HG02798 (cell line): ENCODE results near the gene KIR2DL4.
"Not testable (repeated sequence)": the region's sequence is repeated elsewhere in the genome, so short reads cannot be mapped to it uniquely, and the experiment has no call there.

Experiments used
- ATAC-seq: cut with Tn5 transposase; IDR thresholded peaks from one replicate; pipeline ENCODE4 v1.9.1; 2021; ENCODE audit warnings: mild to moderate bottlenecking; ENCODE audit not compliant: unreplicated experiment, poor library complexity

Gene KIR2DL4

DNA sequence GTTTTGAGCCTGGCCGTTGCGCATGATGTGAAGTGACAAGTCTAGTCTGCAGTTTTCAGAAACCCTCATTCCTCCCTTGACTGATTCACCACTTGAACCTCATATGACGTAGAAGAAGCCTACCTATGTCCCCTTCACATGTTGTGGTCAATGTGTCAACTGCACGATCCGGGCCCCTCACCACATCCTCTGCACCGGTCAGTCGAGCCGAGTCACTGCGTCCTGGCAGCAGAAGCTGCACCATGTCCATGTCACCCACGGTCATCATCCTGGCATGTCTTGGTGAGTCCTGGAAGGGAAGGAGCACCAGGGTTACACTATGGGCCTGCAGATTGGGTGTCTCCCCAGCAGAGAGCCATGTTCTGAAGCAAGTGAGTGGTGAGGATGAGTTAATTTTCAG is at the start of gene KIR2DL4:
Gene KIR2DL4 (plus strand): TSS at position 201 of the 400 bp plus-strand sequence. CDS start 42 bp downstream, at position 243.
- ATAC-seq = no peak

DNA sequence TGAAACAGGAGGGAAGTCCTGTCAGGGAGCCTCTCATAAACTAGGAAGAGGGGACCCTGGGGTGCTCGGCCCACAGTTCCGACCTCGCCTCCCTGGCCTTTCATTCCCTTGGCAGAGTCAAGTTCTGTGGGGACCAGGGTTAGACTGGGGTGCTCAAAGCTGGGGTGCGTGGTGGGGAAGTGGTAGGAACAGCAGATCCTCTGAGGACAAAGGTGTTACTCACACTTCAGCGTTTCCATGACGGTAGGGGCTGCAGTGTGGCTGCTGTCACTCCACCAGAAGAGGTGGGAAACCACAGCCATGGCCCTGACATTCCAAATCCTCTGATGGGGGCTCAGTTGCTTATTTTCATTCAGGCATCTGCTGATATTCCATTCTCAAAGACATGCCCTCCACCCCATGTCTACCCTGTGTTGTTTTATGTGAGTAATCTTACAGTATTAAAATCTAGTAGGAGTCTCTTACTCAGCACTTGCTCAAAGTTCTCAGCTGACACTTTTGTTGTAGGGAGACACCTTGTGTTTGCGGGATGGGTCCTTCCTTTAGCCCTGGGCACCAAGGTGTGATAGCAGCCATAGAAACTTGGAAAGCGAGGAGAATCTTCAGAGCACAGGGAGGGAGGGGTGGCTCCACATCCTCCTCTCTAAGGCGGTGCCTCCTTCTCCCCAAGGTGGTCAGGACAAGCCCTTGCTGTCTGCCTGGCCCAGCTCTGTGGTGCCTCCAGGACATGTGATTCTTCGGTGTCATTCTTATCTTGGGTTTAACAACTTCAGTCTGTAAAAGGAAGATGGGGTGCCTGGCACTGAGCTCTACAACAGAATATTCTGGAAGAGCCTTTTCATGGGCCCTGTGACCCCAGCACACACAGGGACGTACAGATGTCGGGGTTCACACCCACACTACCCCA is 47.0 kb upstream of the KIR2DL4 start:
- ATAC-seq = not testable (repeated sequence)

DNA sequence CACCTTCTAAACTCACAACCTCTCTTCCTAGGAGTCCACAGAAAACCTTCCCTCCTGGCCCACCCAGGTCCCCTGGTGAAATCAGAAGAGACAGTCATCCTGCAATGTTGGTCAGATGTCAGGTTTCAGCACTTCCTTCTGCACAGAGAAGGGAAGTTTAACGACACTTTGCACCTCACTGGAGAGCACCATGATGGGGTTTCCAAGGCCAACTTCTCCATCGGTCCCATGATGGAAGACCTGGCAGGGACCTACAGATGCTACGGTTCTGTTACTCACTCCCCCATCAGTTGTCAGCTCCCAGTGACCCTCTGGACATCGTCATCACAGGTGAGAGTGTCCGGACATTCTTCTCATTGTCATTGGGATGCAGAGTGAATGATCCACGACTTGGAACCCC is 44.8 kb upstream of the KIR2DL4 start:
- ATAC-seq = not testable (repeated sequence)

DNA sequence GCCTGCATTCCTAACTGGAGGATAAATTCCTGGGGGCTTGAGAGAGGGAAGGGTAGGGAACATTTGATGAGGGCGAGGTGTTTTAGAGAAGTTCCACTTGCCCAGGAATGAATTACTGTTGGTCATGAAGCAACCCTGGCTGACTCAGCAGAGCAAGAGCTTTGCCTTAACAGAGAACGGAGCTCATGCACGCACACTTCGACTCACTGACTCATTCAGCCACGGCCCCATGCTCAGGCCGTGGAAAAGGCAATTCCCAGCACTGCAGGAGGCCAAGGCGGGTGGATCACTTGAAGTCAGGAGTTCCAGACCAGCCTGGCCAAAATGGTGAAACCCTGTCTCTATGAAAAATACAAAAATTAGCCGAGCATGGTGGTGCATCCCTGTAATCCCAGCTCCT is 39.2 kb upstream of the KIR2DL4 start:
- not testable (repeated sequence) for ATAC-seq

DNA sequence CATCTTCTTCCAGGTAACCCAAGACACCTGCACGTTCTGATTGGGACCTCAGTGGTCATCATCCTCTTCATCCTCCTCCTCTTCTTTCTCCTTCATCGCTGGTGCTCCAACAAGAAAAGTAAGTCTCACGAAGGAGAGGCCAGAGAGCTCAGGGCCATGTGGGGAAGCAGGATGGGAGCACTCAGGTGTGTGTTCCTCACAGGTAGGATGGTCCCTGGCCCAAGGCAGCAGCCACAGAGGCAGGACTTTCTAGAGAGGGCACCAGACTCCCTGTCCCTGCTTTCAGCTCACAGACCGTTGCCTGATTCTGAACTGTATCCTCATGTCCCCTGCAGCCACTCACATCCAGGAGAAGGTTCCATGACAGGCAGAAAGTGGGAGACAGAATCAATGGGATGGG is 36.9 kb upstream of the KIR2DL4 start:
- ATAC-seq = not testable (repeated sequence)

DNA sequence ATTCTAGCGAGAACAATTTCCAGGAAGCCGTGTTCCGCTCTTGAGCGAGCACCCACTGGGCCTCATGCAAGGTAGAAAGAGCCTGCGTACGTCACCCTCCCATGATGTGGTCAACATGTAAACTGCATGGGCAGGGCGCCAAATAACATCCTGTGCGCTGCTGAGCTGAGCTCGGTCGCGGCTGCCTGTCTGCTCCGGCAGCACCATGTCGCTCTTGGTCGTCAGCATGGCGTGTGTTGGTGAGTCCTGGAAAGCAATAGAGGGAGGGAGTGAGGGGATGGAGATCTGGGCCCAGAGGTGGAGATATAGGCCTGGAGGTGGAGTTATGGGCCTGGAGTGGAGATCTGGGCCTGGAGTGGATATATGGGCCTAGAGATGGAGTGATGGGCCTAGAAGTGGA is 33.8 kb upstream of the KIR2DL4 start, which contains the start of gene KIR2DL1:
Gene KIR2DL1 (plus strand): TSS at position 148 of the 400 bp plus-strand sequence. CDS start 58 bp downstream, at position 206.
- ATAC-seq = not testable (repeated sequence)

DNA sequence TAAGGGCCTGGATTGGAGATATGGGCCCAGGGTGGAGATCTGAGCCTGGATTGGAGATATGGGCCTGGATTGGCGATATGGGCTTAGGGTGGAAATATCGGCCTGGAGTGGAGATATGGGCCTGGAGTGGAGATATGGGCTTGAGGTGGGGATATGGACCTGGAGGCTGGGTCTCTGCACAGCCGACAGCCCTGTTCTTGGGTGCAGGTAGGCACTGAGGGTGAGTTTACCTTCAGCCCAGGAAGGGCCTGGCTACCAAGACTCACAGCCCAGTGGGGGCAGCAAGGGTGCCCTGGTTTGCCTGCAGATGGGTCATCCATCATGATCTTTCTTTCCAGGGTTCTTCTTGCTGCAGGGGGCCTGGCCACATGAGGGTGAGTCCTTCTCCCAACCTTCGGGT is 32.9 kb upstream of the KIR2DL4 start:
- not testable (repeated sequence) for ATAC-seq

DNA sequence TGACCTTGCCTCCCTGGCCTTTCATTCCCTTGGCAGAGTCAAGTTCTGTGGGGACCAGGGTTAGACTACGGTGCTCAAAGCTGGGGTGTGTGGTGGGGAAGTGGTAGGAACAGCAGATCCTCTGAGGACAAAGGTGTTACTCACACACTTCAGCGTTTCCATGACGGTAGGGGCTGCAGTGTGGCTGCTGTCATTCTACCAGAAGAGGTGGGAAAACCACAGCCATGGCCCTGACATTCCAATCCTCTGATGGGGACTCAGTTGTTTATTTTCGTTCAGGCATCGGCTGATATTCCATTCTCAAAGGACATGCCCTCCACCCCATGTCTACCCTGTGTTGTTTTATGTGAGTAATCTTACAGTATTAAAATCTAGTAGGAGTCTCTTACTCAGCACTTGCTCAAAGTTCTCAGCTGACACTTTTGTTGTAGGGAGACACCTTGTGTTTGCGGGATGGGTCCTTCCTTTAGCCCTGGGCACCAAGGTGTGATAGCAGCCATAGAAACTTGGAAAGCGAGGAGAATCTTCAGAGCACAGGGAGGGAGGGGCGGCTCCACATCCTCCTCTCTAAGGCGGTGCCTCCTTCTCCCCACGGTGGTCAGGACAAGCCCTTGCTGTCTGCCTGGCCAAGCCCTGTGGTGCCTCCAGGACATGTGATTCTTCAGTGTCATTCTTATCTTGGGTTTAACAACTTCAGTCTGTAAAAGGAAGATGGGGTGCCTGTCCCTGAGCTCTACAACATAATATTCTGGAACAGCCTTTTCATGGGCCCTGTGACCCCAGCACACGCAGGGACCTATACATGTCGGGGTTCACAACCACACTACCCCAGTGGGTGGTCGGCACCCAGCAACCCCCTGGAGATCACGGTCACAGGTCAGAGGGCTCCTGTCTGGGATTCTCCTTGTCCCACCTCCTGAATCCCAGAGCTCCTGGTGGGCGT is 32.1 kb upstream of the KIR2DL4 start:
- ATAC-seq = not testable (repeated sequence)

DNA sequence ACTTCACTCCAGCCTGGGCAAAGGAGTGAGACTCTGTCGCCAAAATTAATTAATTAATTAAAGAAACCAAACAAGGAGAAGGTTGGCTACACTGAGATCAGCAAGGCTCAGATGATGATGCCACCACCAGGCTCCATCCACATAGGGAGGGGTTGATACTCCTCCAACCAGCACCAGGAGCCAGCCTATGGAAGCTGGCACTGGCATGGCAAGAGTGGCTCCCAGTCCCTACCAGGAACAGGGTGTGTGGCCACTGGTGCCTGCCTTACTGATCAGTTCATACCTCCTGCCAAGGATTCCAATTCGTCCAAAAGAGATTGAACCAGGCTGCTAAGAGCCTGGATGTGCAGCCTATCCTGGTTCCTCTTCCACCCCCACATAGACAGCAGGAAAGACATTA is 30.7 kb upstream of the KIR2DL4 start:
- not testable (repeated sequence) for ATAC-seq

DNA sequence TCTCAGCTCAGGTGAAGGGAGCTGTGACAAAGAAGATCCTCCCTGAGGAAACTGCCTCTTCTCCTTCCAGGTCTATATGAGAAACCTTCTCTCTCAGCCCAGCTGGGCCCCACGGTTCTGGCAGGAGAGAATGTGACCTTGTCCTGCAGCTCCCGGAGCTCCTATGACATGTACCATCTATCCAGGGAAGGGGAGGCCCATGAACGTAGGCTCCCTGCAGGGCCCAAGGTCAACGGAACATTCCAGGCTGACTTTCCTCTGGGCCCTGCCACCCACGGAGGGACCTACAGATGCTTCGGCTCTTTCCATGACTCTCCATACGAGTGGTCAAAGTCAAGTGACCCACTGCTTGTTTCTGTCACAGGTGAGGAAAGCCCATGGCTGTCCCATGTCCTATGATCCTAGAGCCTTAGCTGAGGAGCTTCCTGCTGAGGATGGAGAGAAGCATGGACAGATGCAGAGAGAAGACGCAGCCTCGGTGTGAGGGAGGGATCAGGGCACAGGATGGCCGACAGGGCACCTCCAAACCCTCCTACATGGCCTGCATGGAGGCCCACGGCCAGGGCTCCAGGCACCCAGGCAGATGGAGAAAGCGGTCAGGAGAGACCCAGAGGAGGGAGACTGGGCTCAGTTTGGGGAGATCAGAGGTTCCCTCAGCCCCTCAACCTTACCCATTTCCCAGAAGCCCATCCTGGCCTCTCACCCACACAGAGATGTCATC is 28.2 kb upstream of the KIR2DL4 start:
- not testable (repeated sequence) for ATAC-seq

DNA sequence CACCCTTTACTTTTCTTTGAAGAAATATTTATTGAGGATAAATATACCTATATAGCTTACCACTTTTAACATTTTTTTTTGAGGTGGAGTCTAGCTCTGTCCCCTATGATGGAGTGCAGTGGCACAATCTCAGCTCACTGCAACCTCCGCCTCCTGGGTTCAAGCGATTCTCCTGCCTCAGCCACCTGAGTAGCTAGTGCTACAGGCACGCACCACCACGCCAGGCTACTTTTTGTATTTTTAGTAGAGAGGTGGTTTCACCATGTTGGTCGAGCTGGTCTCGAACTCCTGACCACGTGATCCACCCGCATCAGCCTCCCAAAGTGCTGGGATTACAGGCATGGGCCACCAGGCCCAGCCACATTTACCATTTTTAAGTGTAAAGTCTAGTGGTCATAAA is 27.6 kb upstream of the KIR2DL4 start:
- not testable (repeated sequence) for ATAC-seq

DNA sequence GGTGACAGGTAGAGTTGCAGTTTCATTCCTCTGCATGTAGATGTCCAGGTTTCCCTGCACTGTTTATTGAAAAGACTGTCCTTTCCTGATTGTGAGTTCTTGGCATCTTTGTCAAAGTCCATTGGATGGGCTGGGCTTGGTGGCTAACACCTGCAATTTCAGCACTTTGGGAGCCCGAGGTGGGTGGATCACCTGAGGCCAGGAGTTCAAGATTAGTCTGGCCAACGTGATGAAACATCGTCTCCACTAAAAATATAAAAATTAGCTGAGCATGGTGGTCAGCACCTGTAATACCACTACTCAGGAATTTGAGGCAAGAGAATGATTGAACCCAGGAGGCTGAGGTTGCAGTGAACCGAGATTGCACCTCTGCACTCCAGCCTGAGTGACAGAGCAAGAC is 25.6 kb upstream of the KIR2DL4 start:
- ATAC-seq = not testable (repeated sequence)

DNA sequence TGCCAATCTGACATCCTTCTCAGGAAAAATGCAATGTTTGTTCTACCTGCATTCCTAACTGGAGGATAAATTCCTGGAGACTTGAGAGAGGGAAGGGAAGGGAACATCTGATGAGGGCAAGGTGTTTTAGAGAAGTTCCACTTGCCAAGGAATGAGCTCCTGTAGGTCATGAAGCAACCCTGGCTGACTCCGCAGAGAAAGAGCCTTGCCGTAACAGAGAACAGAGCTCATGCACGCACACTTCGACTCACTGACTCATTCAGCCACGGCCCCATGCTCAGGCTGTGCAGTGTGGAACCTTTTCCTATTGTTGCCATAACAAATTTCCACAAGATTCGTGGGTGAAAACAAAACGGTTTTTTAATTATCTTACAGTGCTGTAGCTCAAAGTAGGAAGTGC is 24.5 kb upstream of the KIR2DL4 start:
- ATAC-seq = not testable (repeated sequence)

DNA sequence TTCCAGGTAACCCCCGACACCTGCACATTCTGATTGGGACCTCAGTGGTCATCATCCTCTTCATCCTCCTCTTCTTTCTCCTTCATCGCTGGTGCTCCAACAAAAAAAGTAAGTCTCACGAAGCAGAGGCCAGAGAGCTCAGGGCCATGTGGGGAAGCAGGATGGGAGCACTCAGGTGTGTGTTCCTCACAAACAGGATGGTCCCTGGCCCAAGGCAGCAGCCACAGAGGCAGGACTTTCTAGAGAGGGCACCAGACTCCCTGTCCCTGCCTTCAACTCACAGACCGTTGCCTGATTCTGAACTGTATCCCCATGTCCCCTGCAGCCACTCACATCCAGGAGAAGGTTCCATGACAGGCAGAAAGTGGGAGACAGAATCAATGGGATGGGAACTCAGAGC is 20.5 kb upstream of the KIR2DL4 start:
- ATAC-seq = not testable (repeated sequence)

DNA sequence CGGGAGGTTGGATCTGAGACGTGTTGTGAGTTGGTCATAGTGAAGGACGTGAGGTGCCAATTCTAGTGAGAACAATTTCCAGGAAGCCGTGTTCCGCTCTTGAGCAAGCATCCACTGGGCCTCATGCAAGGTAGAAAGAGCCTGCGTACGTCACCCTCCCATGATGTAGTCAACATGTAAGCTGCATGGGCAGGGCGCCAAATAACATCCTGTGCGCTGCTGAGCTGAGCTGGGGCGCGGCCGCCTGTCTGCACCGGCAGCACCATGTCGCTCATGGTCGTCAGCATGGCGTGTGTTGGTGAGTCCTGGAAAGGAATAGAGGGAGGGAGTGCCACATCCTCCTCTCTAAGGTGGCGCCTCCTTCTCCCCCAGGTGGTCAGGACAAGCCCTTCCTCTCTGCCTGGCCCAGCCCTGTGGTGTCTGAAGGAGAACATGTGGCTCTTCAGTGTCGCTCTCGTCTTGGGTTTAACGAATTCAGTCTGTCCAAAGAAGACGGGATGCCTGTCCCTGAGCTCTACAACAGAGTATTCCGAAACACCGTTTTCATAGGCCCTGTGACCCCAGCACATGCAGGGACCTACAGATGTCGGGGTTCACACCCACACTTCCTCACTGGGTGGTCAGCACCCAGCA is 17.2 kb upstream of the KIR2DL4 start:
- ATAC-seq = not testable (repeated sequence)

DNA sequence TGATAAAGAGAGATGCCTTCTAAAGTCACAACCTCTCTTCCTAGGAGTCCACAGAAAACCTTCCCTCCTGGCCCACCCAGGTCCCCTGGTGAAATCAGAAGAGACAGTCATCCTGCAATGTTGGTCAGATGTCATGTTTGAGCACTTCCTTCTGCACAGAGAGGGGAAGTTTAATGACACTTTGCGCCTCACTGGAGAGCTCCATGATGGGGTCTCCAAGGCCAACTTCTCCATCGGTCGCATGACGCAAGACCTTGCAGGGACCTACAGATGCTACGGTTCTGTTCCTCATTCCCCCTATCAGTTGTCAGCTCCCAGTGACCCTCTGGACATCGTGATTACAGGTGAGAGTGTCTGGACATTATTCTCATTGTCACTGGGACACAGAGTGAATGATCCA is 15.3 kb upstream of the KIR2DL4 start:
- ATAC-seq = not testable (repeated sequence)

DNA sequence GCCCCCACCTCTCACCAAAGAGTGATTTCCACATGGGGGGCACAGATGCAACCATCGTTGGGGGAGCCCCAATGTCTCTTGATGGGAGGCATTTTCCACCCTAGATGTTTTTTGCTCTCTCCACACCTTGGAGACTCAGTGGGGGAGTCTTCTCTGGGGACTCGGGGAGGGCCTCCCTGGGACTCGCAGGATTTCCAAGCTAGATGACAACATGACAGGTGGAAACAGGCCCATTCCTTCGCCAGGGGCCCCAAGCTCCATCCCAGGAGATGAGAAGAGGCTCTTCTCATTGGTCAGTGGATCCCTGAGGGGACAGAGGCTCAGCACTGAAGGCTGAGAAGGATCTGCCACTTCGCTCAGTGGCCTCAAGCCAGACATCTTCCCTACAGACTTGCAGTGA is 12.7 kb upstream of the KIR2DL4 start:
- ATAC-seq = no peak

DNA sequence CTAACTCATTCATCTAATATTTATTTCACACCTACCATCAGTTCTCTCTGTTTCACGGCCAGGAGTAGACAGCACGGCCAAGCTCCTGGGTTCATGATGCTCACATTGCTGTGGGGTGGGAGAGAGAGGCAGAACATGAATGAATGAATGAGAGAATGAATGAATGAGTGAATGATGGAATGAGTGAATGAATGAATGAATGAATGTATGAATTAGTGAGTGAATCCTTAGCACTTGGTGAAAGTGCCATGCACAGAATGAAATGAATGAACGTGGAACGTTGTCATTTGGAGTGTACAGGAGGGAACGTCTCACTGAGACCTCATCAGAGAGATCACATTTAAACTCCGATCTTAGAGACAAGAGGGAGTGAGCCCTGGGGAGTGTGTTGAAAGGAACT is 11.9 kb upstream of the KIR2DL4 start:
- ATAC-seq = no peak

DNA sequence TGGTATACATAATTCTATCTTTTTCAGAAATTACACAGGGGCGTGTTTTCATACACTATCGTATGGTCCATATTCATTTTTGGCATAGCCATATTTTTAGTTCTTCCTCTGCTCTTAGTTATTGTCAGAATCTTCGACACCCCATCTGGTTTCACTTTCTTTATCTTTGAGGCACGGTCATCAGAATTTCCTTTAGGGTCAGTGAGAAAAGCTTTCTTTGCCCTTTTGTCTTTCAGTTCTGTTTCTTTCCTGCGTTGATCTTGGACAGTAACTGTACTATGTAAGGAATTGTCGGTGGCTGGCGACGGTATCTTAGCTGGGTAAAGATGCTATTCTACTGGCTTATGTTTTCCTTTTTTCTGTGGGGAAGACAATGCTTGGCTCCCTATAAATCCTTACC is 10.6 kb upstream of the KIR2DL4 start:
- ATAC-seq = no peak

DNA sequence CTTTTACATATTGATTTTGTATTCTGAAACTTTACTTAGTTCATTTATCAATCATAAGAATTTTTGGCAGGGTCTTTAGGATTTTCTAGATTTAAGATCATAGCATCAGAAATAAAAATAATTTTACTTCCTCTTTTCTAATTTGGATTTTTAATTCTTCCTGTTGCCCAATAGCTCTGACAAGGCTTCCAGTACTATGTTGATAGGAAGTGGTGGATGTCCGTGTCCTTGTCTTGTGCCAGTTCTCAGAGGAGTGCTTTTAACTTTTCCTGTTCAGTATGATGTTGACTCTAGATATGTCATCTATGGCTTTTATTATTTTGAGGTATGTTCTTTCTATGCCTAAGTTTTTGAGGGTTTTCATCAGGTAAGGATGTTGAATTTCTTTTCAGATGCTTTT is 7.7 kb upstream of the KIR2DL4 start:
- no peak for ATAC-seq
